HEK293 (cell line): ENCODE measurements around the gene MARCKSL1.
A peak's percentile ranks its signal among the peaks of the same experiment; 100 is the strongest.

ENCODE experiments used
- GLI2 ChIP-seq: fragments of 450-650 bp; formaldehyde crosslinking; IDR thresholded peaks from 2 replicates; pipeline ENCODE4; 2017; ENCODE audit warnings: missing biosample characterization, missing genetic modification characterization, low read depth, borderline replicate concordance
- GLIS2 ChIP-seq: fragments of 450-650 bp; formaldehyde crosslinking; IDR thresholded peaks from 2 replicates; pipeline ENCODE4 v1.5.1; 2016; ENCODE audit warnings: missing biosample characterization, missing genetic modification characterization
- PATZ1 ChIP-seq: fragments of 450-650 bp; formaldehyde crosslinking; IDR thresholded peaks from 2 replicates; pipeline ENCODE4 v1.5.1; 2016; ENCODE audit warnings: missing biosample characterization, missing genetic modification characterization
- PRDM10 ChIP-seq: fragments of 450-650 bp; formaldehyde crosslinking; IDR thresholded peaks from 2 replicates; pipeline ENCODE4 v1.5.1; 2016; ENCODE audit warnings: missing biosample characterization, missing genetic modification characterization
- SCRT2 ChIP-seq: fragments of 450-650 bp; formaldehyde crosslinking; IDR thresholded peaks from 2 replicates; pipeline ENCODE4 v1.5.1; 2016; ENCODE audit warnings: missing biosample characterization, missing genetic modification characterization
- SP7 ChIP-seq: fragments of 450-650 bp; formaldehyde crosslinking; IDR thresholded peaks from 2 replicates; pipeline ENCODE4 v1.5.1; 2016; ENCODE audit warnings: missing biosample characterization, missing genetic modification characterization
- ZBTB11 ChIP-seq: fragments of 450-650 bp; formaldehyde crosslinking; conservative IDR thresholded peaks from 2 replicates; pipeline ENCODE4 v1.5.1; 2016; ENCODE audit warnings: low read depth, missing biosample characterization, missing genetic modification characterization
- ZNF140 ChIP-seq: fragments of 450-650 bp; formaldehyde crosslinking; IDR thresholded peaks from 2 replicates; pipeline ENCODE4 v1.5.1; 2016; ENCODE audit warnings: missing biosample characterization, missing genetic modification characterization
- ZNF18 ChIP-seq: fragments of 450-650 bp; formaldehyde crosslinking; IDR thresholded peaks from 2 replicates; pipeline ENCODE4 v1.5.1; 2016; ENCODE audit warnings: missing biosample characterization, missing genetic modification characterization
- ZNF211 ChIP-seq: fragments of 450-650 bp; formaldehyde crosslinking; IDR thresholded peaks from 2 replicates; pipeline ENCODE4 v1.5.1; 2016; ENCODE audit warnings: low read depth, missing biosample characterization, missing genetic modification characterization
- ZNF280C ChIP-seq: fragments of 450-650 bp; formaldehyde crosslinking; IDR thresholded peaks from 2 replicates; pipeline ENCODE4 v1.5.1; 2016; ENCODE audit warnings: missing biosample characterization, missing genetic modification characterization
- ZNF354C ChIP-seq: fragments of 450-650 bp; formaldehyde crosslinking; IDR thresholded peaks from 2 replicates; pipeline ENCODE4 v1.5.1; 2016; ENCODE audit warnings: missing biosample characterization, missing genetic modification characterization, low read depth, borderline replicate concordance
- ZNF544 ChIP-seq: fragments of 450-650 bp; formaldehyde crosslinking; IDR thresholded peaks from 2 replicates; pipeline ENCODE4 v1.5.0; 2017; ENCODE audit warnings: missing biosample characterization, missing genetic modification characterization
- ZNF571 ChIP-seq: fragments of 450-650 bp; formaldehyde crosslinking; IDR thresholded peaks from 2 replicates; pipeline ENCODE4 v1.5.0; 2017; ENCODE audit warnings: missing biosample characterization, missing genetic modification characterization
- ZNF626 ChIP-seq: fragments of 450-650 bp; sonication (Bioruptor Pico); formaldehyde crosslinking; IDR thresholded peaks from 2 replicates; pipeline ENCODE4 v1.5.1; 2018; ENCODE audit warnings: missing biosample characterization, missing genetic modification characterization, inconsistent platforms
- ZNF629 ChIP-seq: fragments of 450-650 bp; formaldehyde crosslinking; IDR thresholded peaks from 2 replicates; pipeline ENCODE4 v1.5.1; 2017; ENCODE audit warnings: missing biosample characterization, missing genetic modification characterization
- ZNF645 ChIP-seq: fragments of 450-650 bp; formaldehyde crosslinking; IDR thresholded peaks from 2 replicates; pipeline ENCODE4; 2016; ENCODE audit warnings: missing biosample characterization, missing genetic modification characterization
- ZNF791 ChIP-seq: fragments of 450-650 bp; formaldehyde crosslinking; IDR thresholded peaks from 2 replicates; pipeline ENCODE4 v1.5.1; 2016; ENCODE audit warnings: missing biosample characterization, missing genetic modification characterization
- ZNF837 ChIP-seq: fragments of 450-650 bp; formaldehyde crosslinking; IDR thresholded peaks from 2 replicates; pipeline ENCODE4 v1.5.1; 2016; ENCODE audit warnings: missing biosample characterization, missing genetic modification characterization
- ZSCAN4 ChIP-seq: fragments of 450-650 bp; formaldehyde crosslinking; IDR thresholded peaks from 2 replicates; pipeline ENCODE4 v1.5.1; 2017; ENCODE audit warnings: missing biosample characterization, missing genetic modification characterization

MARCKSL1 gene

GRCh38 chr1:32291708-32292538 is 44.1 kb downstream of the MARCKSL1 start, which contains the start of gene HDAC1 (continued):
- TF ChIP-seq ZBTB11 (tag by site-specific recombination) = peak; percentile 82
- TF ChIP-seq ZNF629 (tag by site-specific recombination) = peak; percentile 38
- no peak for TF ChIP-seq SCRT2 (tag by site-specific recombination)
- TF ChIP-seq ZSCAN4 (tag by site-specific recombination) = peak; percentile 71
- no peak for TF ChIP-seq ZNF837 (tag by site-specific recombination)
- TF ChIP-seq SP7 (tag by site-specific recombination) = peak; percentile 84
- TF ChIP-seq GLIS2 (tag by site-specific recombination) = peak; percentile 99
- 0 out of 2 replicates have a peak, but pooled peaks have one; percentile 60 for TF ChIP-seq ZNF645 (tag by site-specific recombination)
- no peak for TF ChIP-seq ZNF626
- no peak for TF ChIP-seq ZNF140 (tag by site-specific recombination)
- peak; percentile 87 for TF ChIP-seq PATZ1
- no peak for TF ChIP-seq ZNF280C
- no peak for TF ChIP-seq ZNF211
- TF ChIP-seq ZNF571 (tag by site-specific recombination) = no peak
- TF ChIP-seq ZNF544 (tag by site-specific recombination) = no peak
- peak; percentile 54; the same call in 1 of the 2 replicates for TF ChIP-seq ZNF18
- TF ChIP-seq GLI2 (tag by site-specific recombination) = no peak
- TF ChIP-seq ZNF791 (tag by site-specific recombination) = no peak
- TF ChIP-seq PRDM10 (tag by site-specific recombination) = peak; percentile 98
- no peak for TF ChIP-seq ZNF354C (tag by site-specific recombination)
